HG03196 (cell line): Measurements from ENCODE around the gene WNT2B.
"Not testable (repeated sequence)": the region's sequence is repeated elsewhere in the genome, so short reads cannot be mapped to it uniquely, and the experiment has no call there.

Experiments
- ATAC-seq: cut with Tn5 transposase; IDR thresholded peaks from one replicate; pipeline ENCODE4 v1.9.1; 2021; ENCODE audit not compliant: unreplicated experiment

The WNT2B gene

DNA sequence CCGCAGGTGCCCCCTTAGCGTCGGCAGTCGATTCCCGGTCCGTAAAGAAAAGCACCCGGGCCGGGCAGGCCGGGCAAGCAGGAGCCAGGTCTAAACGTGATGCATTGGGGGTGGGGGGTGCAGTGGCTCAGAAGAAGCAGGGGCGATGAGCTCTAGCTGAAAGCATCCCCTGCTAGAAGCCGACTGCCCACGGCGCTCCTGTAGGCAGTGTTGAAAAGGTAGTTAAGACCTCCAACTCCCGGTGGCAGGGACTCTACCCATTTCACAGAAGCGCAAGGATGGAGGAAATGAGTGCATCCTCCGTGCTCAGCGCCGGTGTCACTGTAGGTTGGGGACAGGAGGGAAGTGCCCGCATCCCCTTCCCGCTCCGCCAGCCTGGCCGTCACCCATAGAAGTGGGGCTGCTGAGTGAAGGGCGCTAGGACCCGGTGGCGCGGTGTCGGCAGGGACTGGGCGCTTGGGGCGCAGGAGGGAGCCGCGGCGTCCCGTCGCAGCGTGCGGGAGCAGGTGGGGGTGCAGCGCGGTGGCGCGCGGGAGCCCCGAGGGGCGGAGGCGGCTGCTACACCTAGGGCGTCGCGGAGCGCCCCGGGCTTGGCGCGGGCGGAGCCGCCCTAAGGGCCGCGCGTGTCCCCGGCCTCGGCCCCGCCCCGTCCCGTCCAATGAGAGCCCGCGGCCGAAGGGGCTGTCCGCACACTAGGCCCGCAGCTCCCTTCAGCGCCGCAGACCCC lies at the start of gene WNT2B:
TSS of gene WNT2B (plus strand) at position 688 of the 727 bp plus-strand sequence. CDS start 298 bp downstream, outside the sequence.
- ATAC-seq, result no peak

DNA sequence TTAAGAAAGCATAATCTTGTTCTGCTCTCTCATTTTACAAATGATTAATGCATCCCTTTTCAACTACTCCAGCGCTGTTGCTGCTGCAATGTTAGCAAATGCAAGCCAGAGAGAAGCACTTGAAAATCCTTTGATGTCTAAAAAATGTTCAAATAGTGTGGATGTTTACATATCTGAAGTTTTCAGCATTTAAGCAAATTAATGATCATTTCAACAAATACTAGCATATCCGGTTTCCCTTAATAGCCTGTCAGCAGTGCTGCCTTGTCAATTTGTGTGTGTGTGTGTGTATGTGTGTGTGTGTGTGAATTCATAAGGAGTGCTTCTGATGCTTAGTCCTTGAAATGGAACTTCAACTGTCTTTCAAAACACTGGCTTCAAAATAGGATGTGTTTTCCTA lies 48.1 kb upstream of the WNT2B start:
- no peak for ATAC-seq

DNA sequence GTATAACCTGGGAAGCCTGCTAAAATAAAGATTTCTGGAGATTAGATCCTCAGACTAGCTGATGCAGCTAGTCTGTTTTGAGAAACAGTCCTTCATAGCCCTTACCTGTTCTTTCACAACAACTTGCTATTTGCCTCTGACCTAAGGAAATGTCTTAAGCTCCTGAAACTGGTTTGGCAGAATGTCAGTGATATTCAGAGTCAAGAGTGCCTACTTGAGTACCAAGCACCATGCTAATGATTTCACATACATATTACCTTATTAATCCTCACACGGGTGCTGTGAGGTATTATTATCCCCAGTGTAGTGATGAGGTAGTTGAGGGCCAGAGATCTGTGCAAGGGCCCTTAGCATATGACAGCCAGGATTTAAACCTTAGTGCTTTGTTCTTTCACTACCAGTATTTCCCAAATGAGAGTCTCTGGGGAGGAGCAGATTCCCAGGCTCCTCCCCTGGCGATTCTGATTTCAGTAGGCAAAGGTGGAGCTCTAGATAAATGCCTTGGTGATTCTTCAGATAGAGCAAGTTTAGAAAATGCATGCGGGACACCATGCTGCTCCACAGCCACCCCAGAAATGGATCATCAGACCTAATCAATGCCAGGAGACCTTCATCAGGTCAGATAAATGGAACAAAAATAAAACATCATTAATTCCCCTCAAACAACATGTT lies 47.4 kb upstream of the WNT2B start:
- ATAC-seq, result no peak

DNA sequence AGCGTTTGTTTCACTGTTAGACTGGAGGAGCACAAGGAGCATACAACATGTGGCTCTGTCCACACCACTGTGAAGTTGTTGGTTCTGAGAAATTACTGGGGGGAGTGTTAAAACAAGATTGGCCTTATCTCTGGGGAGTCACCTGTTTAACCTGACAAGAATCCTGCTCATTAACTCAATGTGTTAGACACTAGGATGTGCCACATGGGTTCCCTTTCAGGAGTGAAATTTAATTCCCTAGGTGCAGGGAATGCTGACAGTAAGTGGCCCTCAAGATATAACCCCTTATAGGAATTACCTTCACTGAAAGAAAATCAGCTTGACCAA lies 45.8 kb upstream of the WNT2B start:
- ATAC-seq, result no peak

DNA sequence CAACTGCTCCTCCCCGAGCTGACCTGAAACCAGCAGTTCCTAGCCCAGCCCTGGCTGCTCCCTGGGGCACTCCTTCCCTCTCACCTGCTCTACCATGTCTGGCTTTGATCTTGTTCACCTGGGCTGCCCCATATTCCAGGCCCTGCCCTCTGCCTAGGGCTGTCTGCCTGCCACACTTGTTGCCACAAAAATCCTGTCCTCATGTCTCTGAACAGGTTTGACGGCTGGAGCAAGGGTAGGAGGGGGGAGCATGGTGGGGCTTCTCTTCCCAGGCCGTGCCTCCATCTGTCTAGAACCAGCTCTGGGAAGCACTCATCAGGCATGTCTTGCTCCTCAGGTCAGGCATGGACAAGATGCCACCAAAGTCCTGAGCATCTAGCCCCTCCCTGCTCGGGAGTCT lies 44.3 kb upstream of the WNT2B start:
- ATAC-seq, result no peak

DNA sequence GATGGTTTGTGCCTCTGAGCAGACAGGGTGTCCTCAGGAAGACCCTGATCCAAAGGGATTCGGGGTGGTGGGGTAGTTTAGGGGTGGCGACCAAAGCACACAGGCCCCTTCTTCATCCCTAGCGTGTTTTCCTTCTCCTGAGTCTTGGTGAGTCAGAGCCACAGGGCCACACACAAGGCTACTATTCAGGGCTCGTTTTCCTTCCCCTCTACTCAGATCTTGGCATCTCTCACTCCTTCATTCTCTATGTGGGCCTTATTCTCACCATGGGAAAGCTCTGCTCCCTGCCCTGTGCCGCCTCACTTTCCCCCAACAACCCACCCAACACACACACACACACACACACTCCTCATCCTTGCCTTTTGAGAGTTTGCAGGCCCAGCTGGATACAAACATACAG lies 43.6 kb upstream of the WNT2B start:
- ATAC-seq, result no peak

DNA sequence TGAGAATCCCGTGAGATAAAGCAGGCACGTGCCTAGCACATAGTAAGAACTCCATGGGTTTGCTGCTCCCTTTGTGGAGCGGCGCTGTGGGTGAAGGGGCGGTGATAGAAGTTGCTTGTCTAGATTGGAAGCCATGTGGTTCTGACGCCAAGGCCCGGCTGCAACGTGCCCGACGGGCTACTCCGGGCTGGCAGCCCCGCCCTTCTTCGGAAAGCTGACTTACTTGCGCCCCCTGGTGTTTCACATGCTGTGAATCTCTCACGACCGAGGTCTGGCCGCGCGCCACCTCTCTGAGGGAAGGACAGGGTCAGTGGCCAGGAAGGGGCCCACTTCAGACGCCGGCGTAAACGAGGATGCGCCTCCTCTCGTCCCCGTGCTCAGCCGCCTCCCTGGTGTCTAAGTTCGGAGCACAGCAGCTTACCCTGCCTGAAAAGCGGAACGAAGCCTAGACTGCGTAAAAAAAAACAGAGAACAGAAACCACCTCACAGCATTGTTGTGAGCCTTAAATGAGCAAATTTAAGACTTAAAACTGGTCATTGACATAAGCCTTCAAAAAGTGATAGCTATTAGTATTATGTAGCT lies 42.6 kb upstream of the WNT2B start:
- peak; percentile 92 for ATAC-seq

DNA sequence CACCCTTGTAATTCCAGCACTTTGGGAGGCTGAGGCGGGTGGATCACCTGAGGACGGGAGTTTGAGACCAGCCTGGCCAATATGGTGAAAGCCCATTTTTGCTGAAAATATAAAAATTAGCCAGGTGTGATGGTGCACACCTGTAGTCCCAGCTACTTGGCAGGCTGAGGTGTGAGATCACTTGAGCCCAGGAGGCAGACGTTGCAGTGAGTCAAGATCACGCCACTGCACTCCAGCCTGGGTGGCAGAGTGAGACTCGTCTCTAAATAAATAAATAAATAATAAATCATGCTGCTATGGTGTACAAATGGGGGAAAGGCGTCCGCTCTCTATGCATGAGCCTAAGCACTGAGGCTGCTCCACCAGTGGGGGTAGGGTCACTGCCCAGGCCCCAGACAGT lies 38.4 kb upstream of the WNT2B start:
- not testable (repeated sequence) for ATAC-seq

DNA sequence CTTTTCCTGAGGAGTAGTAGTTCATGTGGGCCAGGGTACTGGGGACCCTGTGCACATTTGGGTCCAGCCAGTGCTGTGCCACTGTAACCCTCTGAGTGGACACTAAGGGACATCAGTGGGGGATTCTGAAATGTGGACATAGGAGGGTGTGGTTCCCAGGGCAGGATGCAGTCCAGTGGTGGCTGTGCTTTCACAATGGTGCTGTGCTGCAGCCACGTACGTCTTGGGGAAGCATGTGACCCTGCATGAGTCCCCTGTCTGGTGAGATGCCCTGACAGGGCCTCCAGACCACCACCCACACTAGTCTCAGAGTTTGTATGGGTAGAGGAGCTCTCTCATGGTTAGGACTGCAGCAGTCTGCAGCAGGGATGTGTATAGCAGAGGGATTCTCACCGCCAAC lies 37.8 kb upstream of the WNT2B start:
- no peak for ATAC-seq

DNA sequence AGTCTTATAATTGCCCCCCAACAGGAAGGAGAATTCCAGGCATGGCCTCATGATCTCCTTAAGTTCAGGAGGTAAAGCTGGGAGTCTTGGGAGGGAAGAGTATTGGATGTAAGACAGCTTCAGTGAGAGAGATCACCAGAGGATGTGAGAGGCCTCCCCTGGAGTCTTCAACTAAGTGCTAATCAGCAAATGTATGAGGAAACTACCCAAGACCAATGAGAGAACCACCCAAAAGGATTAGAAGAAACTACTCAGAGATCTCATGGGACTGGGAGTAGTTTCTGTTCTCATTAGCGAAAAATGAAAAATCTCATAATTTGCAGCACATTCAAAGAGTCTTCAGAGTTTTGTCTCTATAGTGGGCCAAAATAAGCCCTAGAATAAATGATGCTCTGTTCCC lies 36.6 kb upstream of the WNT2B start:
- ATAC-seq, result no peak

DNA sequence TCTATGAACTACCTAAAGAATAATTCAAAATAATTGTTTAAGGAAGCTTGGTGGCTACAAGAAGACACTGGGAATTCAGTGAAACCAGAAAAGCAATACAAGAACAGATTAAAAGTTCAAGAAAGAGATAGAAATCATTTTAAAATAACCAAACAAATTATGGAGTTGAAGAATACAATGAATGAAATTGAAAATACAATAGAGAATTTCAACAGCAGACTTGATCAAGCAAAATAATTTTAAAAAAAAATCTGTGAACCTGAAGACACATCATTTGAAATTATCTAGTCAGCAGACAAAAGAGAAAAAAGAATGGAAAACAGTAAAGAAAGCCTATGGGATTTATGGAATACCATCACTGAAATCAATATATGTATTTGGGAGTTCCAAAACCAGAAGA lies 31.2 kb upstream of the WNT2B start:
- ATAC-seq, result no peak

DNA sequence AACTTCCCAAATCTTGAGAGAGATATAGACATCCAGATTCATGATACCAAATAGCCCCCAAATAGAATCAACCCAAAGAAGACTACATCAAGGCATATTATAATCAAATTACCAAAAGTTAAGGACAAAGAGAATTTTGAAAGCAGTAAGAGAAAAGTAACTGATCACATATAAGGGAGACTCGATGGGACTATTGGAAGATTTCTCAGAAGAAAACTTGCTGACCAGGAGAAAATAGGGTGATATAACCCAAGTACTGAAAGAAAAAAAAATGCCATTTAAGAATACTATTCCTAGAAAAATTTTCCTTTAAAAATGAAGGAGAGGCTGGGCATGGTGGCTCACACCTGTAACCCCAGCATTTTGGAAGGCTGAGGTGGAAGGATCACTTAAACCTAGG lies 30.5 kb upstream of the WNT2B start:
- ATAC-seq, result no peak

DNA sequence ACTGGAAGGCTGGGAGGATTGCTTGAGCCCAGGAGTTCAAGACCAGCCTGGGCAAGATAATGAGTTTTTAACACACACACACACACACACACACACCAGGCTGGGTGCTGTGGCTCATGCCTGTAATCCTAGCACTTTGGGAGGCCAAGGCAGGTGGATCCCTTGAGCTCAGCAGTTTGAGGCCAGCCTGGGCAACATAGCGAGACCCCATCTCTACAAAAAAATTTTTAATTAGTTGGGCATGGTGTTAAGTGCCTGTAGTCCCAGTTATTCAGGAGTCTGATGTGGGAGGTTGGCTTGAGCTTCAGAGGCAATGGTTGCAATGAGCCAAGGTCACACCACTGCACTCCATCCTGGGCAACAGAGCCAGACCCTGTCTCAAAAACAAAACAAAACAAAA lies 22.7 kb upstream of the WNT2B start:
- not testable (repeated sequence) for ATAC-seq

DNA sequence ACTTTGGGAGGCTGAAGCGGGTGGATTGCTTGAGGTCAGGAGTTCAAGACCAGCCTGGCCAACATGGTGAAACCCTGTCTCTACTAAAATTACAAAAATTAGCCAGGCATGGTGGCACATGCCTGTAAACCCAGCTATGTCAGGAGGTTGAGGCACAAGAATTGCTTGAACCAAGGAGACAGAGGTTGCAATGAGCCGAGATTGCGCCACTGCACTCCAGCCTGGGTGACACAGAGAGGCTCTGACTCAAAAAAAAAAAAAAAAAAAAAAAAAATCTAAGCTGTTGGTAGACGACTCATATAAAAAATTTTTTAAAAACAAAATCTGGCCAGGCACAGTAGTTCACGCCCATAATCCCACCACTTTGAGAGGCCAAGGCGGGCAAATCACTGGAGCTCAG lies 21.1 kb upstream of the WNT2B start:
- not testable (repeated sequence) for ATAC-seq

DNA sequence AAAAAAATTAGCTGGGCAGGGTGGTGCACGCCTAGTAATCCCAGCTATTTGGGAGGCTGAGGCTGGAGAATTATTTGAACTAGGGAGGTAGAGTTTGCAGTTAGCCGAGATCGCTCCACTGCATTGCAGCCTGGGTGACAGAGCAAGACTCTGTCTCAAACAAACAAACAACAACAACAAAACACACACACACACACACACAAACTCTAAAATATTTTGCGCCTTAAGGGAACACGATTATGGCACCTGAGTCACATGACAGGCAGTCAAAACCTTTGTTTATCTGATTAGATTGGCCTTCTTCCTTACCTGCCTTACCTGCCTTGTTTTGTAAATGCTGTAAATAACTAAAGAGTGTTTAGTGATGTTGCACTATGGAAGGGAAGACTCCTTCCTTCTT lies 20.6 kb upstream of the WNT2B start:
- ATAC-seq, result no peak

DNA sequence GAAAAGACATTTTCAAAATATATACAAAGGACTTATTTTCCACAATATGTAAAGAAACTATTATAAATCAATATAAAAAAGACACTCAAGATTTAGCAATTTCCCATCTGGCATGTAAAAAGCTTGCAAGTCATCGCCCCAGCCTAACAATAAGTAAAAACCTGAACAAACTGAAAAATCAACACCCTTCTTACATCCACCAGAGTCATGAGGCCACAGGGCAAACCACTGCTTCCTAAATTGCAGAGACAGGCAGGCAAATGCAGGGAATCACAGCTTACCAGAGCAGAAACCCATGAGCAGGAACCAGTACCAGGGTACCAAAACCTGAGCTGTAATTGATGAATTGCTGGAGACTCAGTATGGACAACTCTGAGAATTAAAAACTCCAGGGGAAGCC lies 16.7 kb upstream of the WNT2B start:
- ATAC-seq, result no peak

DNA sequence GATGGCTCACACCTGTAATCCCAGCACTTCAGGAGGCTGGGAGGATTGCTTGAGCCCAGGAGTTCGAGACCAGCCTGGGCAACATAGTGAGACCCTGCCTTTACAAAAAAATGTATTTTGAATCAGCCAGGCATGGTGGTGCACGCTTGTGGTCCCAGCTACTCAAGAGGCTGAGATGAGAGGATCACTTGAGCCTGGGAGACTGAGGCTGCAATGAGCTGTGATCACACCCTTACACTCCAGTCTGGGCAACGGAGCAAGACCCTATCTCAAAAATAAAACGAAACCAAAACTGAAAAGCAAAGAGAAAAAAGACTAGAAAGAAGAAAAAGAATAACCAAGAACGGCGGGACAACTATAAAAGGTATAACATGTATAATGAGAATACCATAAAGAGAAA lies 15.4 kb upstream of the WNT2B start:
- no peak for ATAC-seq

DNA sequence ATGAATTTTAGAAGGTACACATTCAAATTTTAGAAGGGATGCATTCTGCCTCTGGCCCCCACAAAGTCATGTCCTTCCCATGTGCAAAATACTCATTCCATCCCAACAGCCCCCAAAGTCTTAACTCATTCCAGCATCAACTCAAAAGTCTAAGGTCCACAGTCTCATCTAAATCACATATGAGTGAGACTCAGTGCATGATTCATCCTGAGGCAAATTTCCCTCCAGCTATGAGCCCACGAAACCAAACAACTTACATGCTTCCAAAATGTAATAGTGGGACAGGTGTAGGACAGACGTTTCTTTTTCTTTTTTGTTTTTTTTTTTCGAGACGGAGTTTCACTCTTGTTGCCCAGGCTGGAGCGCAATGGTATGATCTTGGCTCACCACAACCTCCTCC lies 12.5 kb upstream of the WNT2B start:
- ATAC-seq, result no peak

DNA sequence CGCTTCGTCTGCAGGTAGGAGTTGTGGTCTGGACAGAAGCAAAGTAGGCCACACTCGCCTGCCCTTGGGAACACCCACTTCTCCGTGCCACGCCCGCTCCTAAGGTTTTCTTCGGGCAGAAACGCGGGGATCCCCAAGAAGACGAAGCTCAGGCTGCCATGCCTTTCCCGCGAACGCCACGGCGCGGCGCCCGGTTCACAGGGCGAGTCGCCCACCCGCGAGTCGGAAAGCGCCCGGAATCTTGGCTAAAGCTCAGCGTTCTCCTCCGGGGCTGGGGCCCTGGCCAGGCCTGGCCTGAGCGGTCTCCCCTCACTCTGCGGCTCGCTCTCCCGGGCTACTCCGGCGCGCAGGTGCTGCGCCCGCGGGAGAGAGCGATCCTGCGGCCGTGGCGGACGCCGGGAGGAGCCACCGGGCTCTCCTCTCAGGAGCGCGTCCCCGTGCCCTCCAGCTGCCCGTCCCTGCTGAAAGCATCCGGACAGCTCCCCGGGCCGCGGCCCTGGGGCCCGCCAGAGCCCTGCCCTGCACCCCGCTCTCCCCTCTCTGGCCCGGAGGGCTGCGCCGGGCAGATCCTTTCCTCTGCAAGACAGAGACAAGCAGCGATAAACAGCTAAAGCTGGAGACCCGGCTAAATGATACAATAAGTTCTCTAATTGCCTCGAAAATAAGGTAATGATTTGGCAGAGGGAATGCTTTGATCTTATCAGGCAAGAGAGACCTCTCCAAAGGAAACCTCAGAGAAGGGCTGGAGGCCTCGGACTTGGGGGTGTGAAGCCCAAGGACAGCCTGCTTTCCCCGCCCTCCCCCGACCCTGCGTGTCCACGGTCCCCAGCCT lies 6.7 kb upstream of the WNT2B start:
- ATAC-seq, result peak; percentile 55

DNA sequence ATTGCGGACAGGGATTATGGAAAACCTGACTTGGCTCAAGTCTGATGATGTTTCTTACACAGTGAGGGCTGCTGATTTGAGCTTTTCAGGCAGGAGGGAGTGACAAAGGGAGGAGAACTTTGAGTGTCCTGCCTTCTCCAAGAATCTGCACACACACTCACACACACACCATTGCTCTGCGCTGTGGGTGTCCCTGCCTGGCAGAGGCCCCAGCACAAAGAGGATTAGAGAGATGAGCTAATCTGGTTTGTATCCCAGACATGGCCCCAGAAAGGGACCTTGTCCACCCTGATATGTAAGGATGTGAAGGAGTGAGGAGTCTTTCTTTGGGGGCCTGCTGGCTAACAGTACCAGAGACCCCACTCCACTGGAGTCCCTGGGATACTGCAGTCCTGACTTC lies 5.9 kb upstream of the WNT2B start:
- no peak for ATAC-seq

DNA sequence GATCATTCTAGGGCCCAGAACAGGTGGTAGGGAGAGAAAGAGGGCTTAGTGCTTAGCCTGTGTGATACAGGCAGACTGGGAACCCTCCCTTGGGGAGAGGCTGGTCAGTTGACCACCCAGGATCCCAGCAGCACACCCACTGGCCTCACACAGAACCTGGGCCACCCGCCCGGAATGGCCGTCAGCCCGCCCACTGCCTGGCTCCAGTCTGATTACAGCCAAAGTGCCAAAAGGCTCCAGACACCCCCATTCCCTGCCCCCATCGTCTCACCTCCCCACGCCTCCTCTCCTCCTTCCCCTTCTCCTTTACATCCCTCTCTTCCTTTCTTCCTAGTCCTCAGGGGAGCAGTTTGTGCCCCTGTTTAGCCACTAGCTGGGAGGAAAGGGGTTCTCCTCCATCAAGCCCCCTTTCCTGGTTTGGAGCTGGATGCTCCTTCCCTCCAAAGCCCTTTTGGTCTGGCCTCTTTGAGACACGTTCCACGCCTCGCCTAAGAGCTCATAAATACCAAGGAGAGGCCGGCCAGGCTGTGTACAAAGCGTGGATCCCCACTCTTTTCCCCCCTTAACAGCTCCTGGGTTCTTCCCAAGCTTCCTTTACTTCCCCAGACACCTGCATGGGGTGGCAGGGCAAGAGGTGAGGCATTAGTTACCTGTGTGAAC lies 4.6 kb upstream of the WNT2B start:
- ATAC-seq, result no peak
